Keratinocyte (primary cell): Measurements from ENCODE around the gene DTNB. TPM values are rescaled to one million over a fixed set of nuclear protein-coding genes. Genes with fewer than 3 reads are reported as not detected.

Source experiments
- DNase-seq: peaks from one replicate; pipeline ENCODE4 v3.0.0-alpha.2; 2011; ENCODE audit warnings: low read depth, missing footprints, low spot score
- FAIRE-seq: peaks from 2 replicates; lab custom pipeline; 2011; peaks lifted over from hg19 to GRCh38; lab: Jason Lieb, UNC
- H2AFZ ChIP-seq: 2 replicates; pipeline ENCODE4 v1.6.0; 2012; ENCODE audit warnings: low read length, control low read depth, inconsistent platforms; ENCODE audit not compliant: control insufficient read depth
- H3K27ac ChIP-seq: 2 replicates; pipeline ENCODE4 v1.5.1; 2011; ENCODE audit warnings: low read length; ENCODE audit not compliant: control insufficient read depth, insufficient read depth
- H3K27me3 ChIP-seq: 3 replicates; pipeline ENCODE4 v1.6.0; 2011; ENCODE audit warnings: low read length; ENCODE audit not compliant: control insufficient read depth, insufficient read depth; ENCODE audit errors: extremely low read depth
- H3K36me3 ChIP-seq, 2 experiments: 2 replicates in 1 of 2; 3 replicates in 1 of 2; pipeline ENCODE4 v1.5.1; 2011; ENCODE audit warnings: low read length in 2 of 2, mild to moderate bottlenecking in 1 of 2; ENCODE audit not compliant: control insufficient read depth in 2 of 2, insufficient read depth in 2 of 2; ENCODE audit errors: extremely low read depth in 1 of 2
- H3K4me1 ChIP-seq: 3 replicates; pipeline ENCODE4 v1.5.1; 2011; ENCODE audit warnings: low read length; ENCODE audit not compliant: control insufficient read depth, insufficient read depth; ENCODE audit errors: extremely low read depth
- H3K4me2 ChIP-seq: 3 replicates; pipeline ENCODE4 v1.6.0; 2011; ENCODE audit warnings: low read depth, low read length; ENCODE audit not compliant: control insufficient read depth, insufficient read depth; ENCODE audit errors: extremely low read depth
- H3K4me3 ChIP-seq, 3 experiments: fragments of 200-600 bp in 1 of 3; sonication (generic) in 1 of 3; 2 replicates in 2 of 3; 3 replicates in 1 of 3; pipeline ENCODE4 v1.5.1; 2011 to 2016; ENCODE audit warnings: low read length in 3 of 3, mild to moderate bottlenecking in 3 of 3, control low read depth in 2 of 3, inconsistent platforms in 1 of 3, low read depth in 1 of 3, mixed read lengths in 1 of 3, mixed run types in 1 of 3, moderate library complexity in 1 of 3; ENCODE audit not compliant: control insufficient read depth in 2 of 3, insufficient read depth in 2 of 3; ENCODE audit errors: extremely low read depth in 1 of 3
- H3K79me2 ChIP-seq: 2 replicates; pipeline ENCODE4 v1.6.0; 2012; ENCODE audit warnings: low read length; ENCODE audit not compliant: control insufficient read depth, insufficient read depth
- H3K9ac ChIP-seq: 3 replicates; pipeline ENCODE4 v1.6.0; 2011; ENCODE audit warnings: low read length; ENCODE audit not compliant: control insufficient read depth, insufficient read depth; ENCODE audit errors: extremely low read depth
- H3K9me1 ChIP-seq: 3 replicates; pipeline ENCODE4 v1.6.0; 2011; ENCODE audit warnings: low read length; ENCODE audit not compliant: control insufficient read depth, insufficient read depth; ENCODE audit errors: extremely low read depth
- H3K9me3 ChIP-seq: 2 replicates; pipeline ENCODE4 v1.5.1; 2012; ENCODE audit warnings: low read depth, low read length; ENCODE audit not compliant: control insufficient read depth
- H4K20me1 ChIP-seq: 3 replicates; pipeline ENCODE4 v1.6.0; 2011; ENCODE audit warnings: low read length; ENCODE audit not compliant: control insufficient read depth, insufficient read depth; ENCODE audit errors: extremely low read depth
- CTCF ChIP-seq, 3 experiments: IDR thresholded peaks in 1 of 3; conservative IDR thresholded peaks in 1 of 3; optimal IDR thresholded peaks in 1 of 3; 2 replicates in 2 of 3; 3 replicates in 1 of 3; pipeline versions ENCODE3 to v1.5.1; 2011; ENCODE audit warnings: low read length in 3 of 3, mild to moderate bottlenecking in 3 of 3, moderate library complexity in 2 of 3, control low read depth in 1 of 3, inconsistent platforms in 1 of 3; ENCODE audit not compliant: insufficient read depth in 2 of 3; ENCODE audit errors: extremely low read depth in 1 of 3
- EZH2 ChIP-seq: IDR thresholded peaks from one replicate; pipeline ENCODE4 v1.6.1; 2012; ENCODE audit warnings: inconsistent platforms, mild to moderate bottlenecking, low read length, moderate library complexity
- dilution Hi-C: fragments of 300-500 bp; cut with MboI; formaldehyde crosslinking; loops from one replicate; pipeline ENCODE4 v1.7.0; 2020; ENCODE audit warnings: low sequenced_read_pairs; ENCODE audit not compliant: extremely low pct_ligation_motif_present
- polyA plus RNA-seq, 5 experiments: library from polyadenylated mRNA; depleted of rRNA in 3 of 5; stranded (reverse) in 3 of 5; stranded (forward) in 1 of 5; unstranded in 1 of 5; fragments of >200 nt; gene quantifications; 1 replicate in 1 of 5; 2 replicates in 3 of 5; 3 replicates in 1 of 5; pipeline versions ENCODE4 v1.2.1 to v1.2.3, GENCODE V29; 2011 to 2012; ENCODE audit warnings: missing spikeins in 2 of 5, low read depth in 1 of 5, low replicate concordance in 1 of 5

DTNB gene
- polyA plus RNA-seq, 1 donor (not counting 4 experiments of a cell fraction or from before 2014, with no cell fraction given): 31.5 TPM

- H3K9me1 ChIP-seq: no peaks in the 10 kb centered on the region
- FAIRE-seq (no peak), DNase-seq (no peak)
- H4K20me1 ChIP-seq: no peaks in the 10 kb centered on the region
- H3K4me3 ChIP-seq: no peak overlapping the region
- dilution Hi-C loops: no loop called here
- TF ChIP-seq CTCF (optimal IDR thresholded peaks at IDR 0.05 in 1 of 3, IDR thresholded peaks at IDR 0.05 in 1 of 3, conservative IDR thresholded peaks at IDR 0.05 in 1 of 3; ENCODE audit: extremely low read depth in 1 of 3, insufficient read depth in 2 of 3, low read length in 3 of 3) (no peak), EZH2 (no peak)
- H3K4me1 ChIP-seq: peaks cover 37% of the 10 kb centered on the region
- H3K4me2 ChIP-seq: no peak overlapping the region
- H2AFZ ChIP-seq: no peak overlapping the region
- H3K9me3 ChIP-seq: peaks cover 5% of the 10 kb centered on the region
- H3K79me2 ChIP-seq: no peaks in the 10 kb centered on the region
- H3K27ac ChIP-seq: no peak overlapping the region
- H3K36me3 ChIP-seq: no peaks in the 10 kb centered on the region
- H3K9ac ChIP-seq: no peak overlapping the region
- H3K27me3 ChIP-seq: no peaks in the 10 kb centered on the region
Measured at GRCh38 chr2:25374827-25375226, 298.6 kb downstream of the DTNB start.

GRCh38 chr2:25374411-25374810 lies 299.0 kb downstream of the DTNB start:
- Histone ChIP-seq H3K36me3 (no peaks in the 10 kb centered on the region), H3K79me2 (no peaks in the 10 kb centered on the region), H3K4me2 (no peak overlapping the region), H3K27ac (no peak overlapping the region), H3K27me3 (no peaks in the 10 kb centered on the region), H4K20me1 (no peaks in the 10 kb centered on the region), H3K9me3 (peaks cover 5% of the 10 kb centered on the region), H3K9ac (no peak overlapping the region), H2AFZ (no peak overlapping the region), H3K4me3 (no peak overlapping the region), H3K4me1 (peaks cover 37% of the 10 kb centered on the region), H3K9me1 (no peaks in the 10 kb centered on the region)
- TF ChIP-seq CTCF (optimal IDR thresholded peaks at IDR 0.05 in 1 of 3, IDR thresholded peaks at IDR 0.05 in 1 of 3, conservative IDR thresholded peaks at IDR 0.05 in 1 of 3; ENCODE audit: extremely low read depth in 1 of 3, insufficient read depth in 2 of 3, low read length in 3 of 3): no peak
- FAIRE-seq (no peak), DNase-seq (no peak)
- dilution Hi-C loops: no loop called here
